ENCODE measurements around the gene KIAA1958. TPM values are rescaled to one million over a fixed set of nuclear protein-coding genes. Genes with fewer than 3 reads are reported as not detected.

KIAA1958 gene
- total and polyA plus RNA-seq, 2 of the 4 experiments (the other 2 are of a cell fraction), result 0.65 to 1.8 TPM

- Histone ChIP-seq H3K23ac (ENCODE audit: low read depth, low read length) (no peak overlapping the region), H3K4me2 (ENCODE audit: low read depth, low read length) (no peak overlapping the region), H4K5ac (ENCODE audit: low read depth, low read length) (no peak overlapping the region), H3K27me3 (ENCODE audit: control insufficient read depth, insufficient read depth, low read length) (no peaks in the 10 kb centered on the region), H4K8ac (ENCODE audit: low read depth in 2 of 2, low read length in 2 of 2) (no peak overlapping the region), H3K4me1 (ENCODE audit: control insufficient read depth, insufficient read depth, low read length) (no peaks in the 10 kb centered on the region), H3K9me3 (ENCODE audit: control insufficient read depth, insufficient read depth, low read length) (peaks cover 9% of the 10 kb centered on the region), H3K18ac (ENCODE audit: low read depth, low read length) (no peak overlapping the region), H2AFZ (replicated peaks; ENCODE audit: low read length, poor library complexity) (no peak overlapping the region), H4K20me1 (ENCODE audit: insufficient read depth, low read length) (no peaks in the 10 kb centered on the region), H3K27ac (ENCODE audit: insufficient read depth, low read length) (no peak overlapping the region), H3K14ac (replicated peaks; ENCODE audit: low read depth, low read length) (no peak overlapping the region), H3K4ac (ENCODE audit: low read depth, low read length) (no peak overlapping the region), H2BK120ac (ENCODE audit: low read depth, low read length) (no peak overlapping the region), H3K9ac (ENCODE audit: low read depth, low read length) (no peak overlapping the region), H3K9me1 (ENCODE audit: insufficient read depth, low read length) (peaks cover 3% of the 10 kb centered on the region; the same call in 1 of the 2 replicates), H2AK9ac (replicated peaks; ENCODE audit: low read depth, low read length, poor library complexity) (no peak overlapping the region), H2BK5ac (ENCODE audit: low read depth, low read length, poor library complexity, severe bottlenecking) (no peak overlapping the region), H2BK20ac (ENCODE audit: low read depth, low read length) (no peak overlapping the region), H2BK15ac (ENCODE audit: low read depth, low read length) (no peak overlapping the region), H3K56ac (ENCODE audit: extremely low read depth, insufficient read depth, low read length) (no peak overlapping the region), H2AK5ac (ENCODE audit: low read depth, low read length) (no peak overlapping the region), H4K91ac (ENCODE audit: insufficient read depth, low read depth, low read length) (no peak overlapping the region), H3K4me3 (ENCODE audit: insufficient read depth, low read depth, low read length) (no peak overlapping the region), H3K36me3 (ENCODE audit: control insufficient read depth, insufficient read depth, low read length) (no peaks in the 10 kb centered on the region), H3K79me1 (ENCODE audit: low read depth in 1 of 2, low read length in 2 of 2) (no peaks in the 10 kb centered on the region)
- WGBS, 2 experiments (ENCODE audit: extremely low coverage in 2 of 2, insufficient read length in 1 of 2), result no CpG with 5 or more reads among the region's 3 CpGs
- dilution Hi-C loops (cut with HindIII; ENCODE audit: low sequenced_read_pairs, unreplicated experiment) (no loop called here), in situ Hi-C loops (cut with MboI; ENCODE audit: low sequenced_read_pairs) (no loop called here), intact Hi-C loops (cut with micrococcal nuclease) (no loop called here)
- ChIA-PET POLR2A (ENCODE audit: unreplicated experiment) (no interaction called here), CTCF (interaction anchor here (0.6 kb wide), 1 partner anchor 15 kb away, joined by 5 read pairs; no protein-coding TSS in a partner anchor)
- BruUV-seq (replicated peaks), result no TSS peak
- DNase-seq, result no peak
- no peak for ATAC-seq (ENCODE audit: low read depth)
- no peak for TF ChIP-seq FOS (IDR thresholded peaks at IDR 0.05; ENCODE audit: low read depth, low read length)
- TF ChIP-seq CHD1 (IDR thresholded peaks at IDR 0.05; ENCODE audit: low read depth, low read length), result no peak
- TF ChIP-seq RAD21 (IDR thresholded peaks at IDR 0.05; ENCODE audit: low read length), result no peak
- no peak for TF ChIP-seq NFE2L2 (IDR thresholded peaks at IDR 0.05; ENCODE audit: low read depth, low read length)
- no peak for TF ChIP-seq MAFK (IDR thresholded peaks at IDR 0.05; ENCODE audit: low read depth, low read length)
- TF ChIP-seq, protein P1, sequence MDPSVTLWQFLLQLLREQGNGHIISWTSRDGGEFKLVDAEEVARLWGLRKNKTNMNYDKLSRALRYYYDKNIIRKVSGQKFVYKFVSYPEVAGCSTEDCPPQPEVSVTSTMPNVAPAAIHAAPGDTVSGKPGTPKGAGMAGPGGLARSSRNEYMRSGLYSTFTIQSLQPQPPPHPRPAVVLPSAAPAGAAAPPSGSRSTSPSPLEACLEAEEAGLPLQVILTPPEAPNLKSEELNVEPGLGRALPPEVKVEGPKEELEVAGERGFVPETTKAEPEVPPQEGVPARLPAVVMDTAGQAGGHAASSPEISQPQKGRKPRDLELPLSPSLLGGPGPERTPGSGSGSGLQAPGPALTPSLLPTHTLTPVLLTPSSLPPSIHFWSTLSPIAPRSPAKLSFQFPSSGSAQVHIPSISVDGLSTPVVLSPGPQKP (IDR thresholded peaks at IDR 0.05; ENCODE audit: borderline replicate concordance, low read depth, low read length), result no peak
- no peak for TF ChIP-seq MAZ (IDR thresholded peaks at IDR 0.05; ENCODE audit: borderline replicate concordance, low read depth, low read length)
- TF ChIP-seq SMC3 (IDR thresholded peaks at IDR 0.05; ENCODE audit: low read depth, low read length), result no peak
- no peak for TF ChIP-seq POLR2A (IDR thresholded peaks at IDR 0.05; ENCODE audit: low read depth, low read length)
- TF ChIP-seq, protein P2, sequence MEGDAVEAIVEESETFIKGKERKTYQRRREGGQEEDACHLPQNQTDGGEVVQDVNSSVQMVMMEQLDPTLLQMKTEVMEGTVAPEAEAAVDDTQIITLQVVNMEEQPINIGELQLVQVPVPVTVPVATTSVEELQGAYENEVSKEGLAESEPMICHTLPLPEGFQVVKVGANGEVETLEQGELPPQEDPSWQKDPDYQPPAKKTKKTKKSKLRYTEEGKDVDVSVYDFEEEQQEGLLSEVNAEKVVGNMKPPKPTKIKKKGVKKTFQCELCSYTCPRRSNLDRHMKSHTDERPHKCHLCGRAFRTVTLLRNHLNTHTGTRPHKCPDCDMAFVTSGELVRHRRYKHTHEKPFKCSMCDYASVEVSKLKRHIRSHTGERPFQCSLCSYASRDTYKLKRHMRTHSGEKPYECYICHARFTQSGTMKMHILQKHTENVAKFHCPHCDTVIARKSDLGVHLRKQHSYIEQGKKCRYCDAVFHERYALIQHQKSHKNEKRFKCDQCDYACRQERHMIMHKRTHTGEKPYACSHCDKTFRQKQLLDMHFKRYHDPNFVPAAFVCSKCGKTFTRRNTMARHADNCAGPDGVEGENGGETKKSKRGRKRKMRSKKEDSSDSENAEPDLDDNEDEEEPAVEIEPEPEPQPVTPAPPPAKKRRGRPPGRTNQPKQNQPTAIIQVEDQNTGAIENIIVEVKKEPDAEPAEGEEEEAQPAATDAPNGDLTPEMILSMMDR (conservative IDR thresholded peaks at IDR 0.05; ENCODE audit: low read depth, low read length), result no peak
- TF ChIP-seq, protein P3, sequence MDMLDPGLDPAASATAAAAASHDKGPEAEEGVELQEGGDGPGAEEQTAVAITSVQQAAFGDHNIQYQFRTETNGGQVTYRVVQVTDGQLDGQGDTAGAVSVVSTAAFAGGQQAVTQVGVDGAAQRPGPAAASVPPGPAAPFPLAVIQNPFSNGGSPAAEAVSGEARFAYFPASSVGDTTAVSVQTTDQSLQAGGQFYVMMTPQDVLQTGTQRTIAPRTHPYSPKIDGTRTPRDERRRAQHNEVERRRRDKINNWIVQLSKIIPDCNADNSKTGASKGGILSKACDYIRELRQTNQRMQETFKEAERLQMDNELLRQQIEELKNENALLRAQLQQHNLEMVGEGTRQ (IDR thresholded peaks at IDR 0.05; ENCODE audit: low read depth, low read length), result no peak
Observed at GRCh38 chr9:112647596-112647995, 161.0 kb downstream of the KIAA1958 start.
